T follicular helper cell (primary cell): ENCODE measurements around the gene C19orf25.

Experiments used
- DNase-seq: peaks from one replicate; pipeline ENCODE4 v3.0.0-alpha.2; 2020; ENCODE audit warnings: low read depth

Gene C19orf25

GRCh38 chr19:1496714-1497577 is 17.9 kb upstream of the C19orf25 start:
- no peak for DNase-seq

- no peak for DNase-seq
Observed at GRCh38 chr19:1495799-1496713, 17.0 kb upstream of the C19orf25 start.

- DNase-seq = no peak
Observed at GRCh38 chr19:1495051-1495798, 16.2 kb upstream of the C19orf25 start.

GRCh38 chr19:1494115-1494815 is 15.2 kb upstream of the C19orf25 start:
- DNase-seq = no peak

- no peak for DNase-seq
Observed at GRCh38 chr19:1492474-1493006, 13.5 kb upstream of the C19orf25 start.

- no peak for DNase-seq
Observed at GRCh38 chr19:1491849-1492170, 12.8 kb upstream of the C19orf25 start.

- DNase-seq = no peak
Observed at GRCh38 chr19:1491114-1491848, 12.3 kb upstream of the C19orf25 start, which contains the start of gene REEP6. Gene REEP6 (plus strand): TSS chr19:1491181. CDS start chr19:1491270, 89 bp downstream.

GRCh38 chr19:1490311-1491113 is 11.5 kb upstream of the C19orf25 start, which contains the start of gene PCSK4:
Gene PCSK4 (minus strand): TSS chr19:1490350. CDS start chr19:1490346, 4 bp downstream.
- DNase-seq = peak; percentile 98

GRCh38 chr19:1489463-1490310 is 10.7 kb upstream of the C19orf25 start:
- no peak for DNase-seq

GRCh38 chr19:1488282-1488601 is 9.2 kb upstream of the C19orf25 start:
- DNase-seq = no peak

- DNase-seq = no peak
Observed at GRCh38 chr19:1487576-1488281, 8.7 kb upstream of the C19orf25 start.

- DNase-seq = no peak
Observed at GRCh38 chr19:1486720-1487575, 7.9 kb upstream of the C19orf25 start.

- no peak for DNase-seq
Observed at GRCh38 chr19:1483979-1484428, 5.0 kb upstream of the C19orf25 start.

- DNase-seq = no peak
Observed at GRCh38 chr19:1483131-1483978, 4.3 kb upstream of the C19orf25 start.

GRCh38 chr19:1482361-1483130 is 3.5 kb upstream of the C19orf25 start:
- DNase-seq = no peak
